Upper lobe of right lung (tissue), 1 donor: ENCODE measurements around the gene FBXL12. TPM values are rescaled to one million over a fixed set of nuclear protein-coding genes. Genes with fewer than 3 reads are reported as not detected.

Experiments used
- ATAC-seq: fragments of 200-7000 bp; cut with Tn5 transposase; one replicate; pipeline ENCODE4 v1.9.1; 2020; ENCODE audit warnings: mild to moderate bottlenecking, moderate library complexity
- DNase-seq: peaks from one replicate; pipeline ENCODE4 v3.0.0-alpha.2; 2020
- H3K27ac ChIP-seq: fragments of 200-600 bp; one replicate; pipeline ENCODE4 v1.8.0; 2022
- H3K27me3 ChIP-seq: fragments of 200-600 bp; one replicate; pipeline ENCODE4 v1.8.0; 2022; ENCODE audit warnings: mild to moderate bottlenecking
- H3K36me3 ChIP-seq: fragments of 200-600 bp; one replicate; pipeline ENCODE4 v1.8.0; 2022
- H3K4me1 ChIP-seq: fragments of 200-600 bp; one replicate; pipeline ENCODE4 v1.8.0; 2022
- H3K4me3 ChIP-seq: fragments of 200-600 bp; one replicate; pipeline ENCODE4 v1.8.0; 2022; ENCODE audit warnings: mild to moderate bottlenecking
- H3K9me3 ChIP-seq: fragments of 200-600 bp; one replicate; pipeline ENCODE4 v1.8.0; 2022
- intact Hi-C: fragments of 100-400 bp; cut with DNase I; formaldehyde crosslinking; loops from one replicate; pipeline ENCODE4 v1.11.0; 2022
- total RNA-seq: library from RNA; stranded (reverse); fragmentation: NEBNext Ultra II Directional; extraction: Animal tissue kit (Norgen Biotek cat#: 25700); gene quantifications from one replicate; pipeline ENCODE4 v1.2.1, GENCODE V29; 2021
- TF ChIP-seq, protein P1 (sequence below): fragments of 200-600 bp; IDR thresholded peaks from one replicate; pipeline ENCODE4 v1.8.0; 2022; ENCODE audit warnings: antibody characterized with exemption
- donor health status: DM: no; HTN: yes; CAD: no; lungs with severe emphysema.

FBXL12 gene
- total RNA-seq, 1 donor from 2014 or later: 21.5 TPM

DNA sequence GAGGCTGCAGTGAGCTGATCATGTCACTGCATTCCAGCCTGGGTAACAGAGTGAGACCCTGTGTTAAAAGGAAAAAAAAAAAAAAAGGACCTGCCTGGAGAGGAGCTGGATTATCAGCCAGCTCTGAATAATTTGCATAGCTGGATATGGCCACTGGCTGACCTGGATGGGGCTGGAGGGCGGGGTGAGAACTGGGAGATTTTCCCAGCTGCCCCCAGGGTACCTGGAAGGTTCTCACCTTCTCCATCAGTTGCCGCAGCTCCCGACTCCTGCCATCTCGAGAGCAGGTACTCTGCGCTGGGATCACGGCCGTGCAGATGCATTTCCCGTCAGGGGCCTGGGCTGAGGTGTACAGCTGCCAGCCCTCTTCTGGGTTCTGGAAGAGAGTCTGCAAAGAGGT, 41.5 kb upstream of the FBXL12 start:
- Histone ChIP-seq H3K36me3 (no peaks in the 10 kb centered on the region), H3K4me1 (no peaks in the 10 kb centered on the region), H3K27ac (no peak overlapping the region), H3K9me3 (no peaks in the 10 kb centered on the region), H3K4me3 (no peak overlapping the region), H3K27me3 (no peaks in the 10 kb centered on the region)
- DNase-seq (no peak), ATAC-seq (no peak)
- intact Hi-C loops: no loop called here
- TF ChIP-seq, protein P1, sequence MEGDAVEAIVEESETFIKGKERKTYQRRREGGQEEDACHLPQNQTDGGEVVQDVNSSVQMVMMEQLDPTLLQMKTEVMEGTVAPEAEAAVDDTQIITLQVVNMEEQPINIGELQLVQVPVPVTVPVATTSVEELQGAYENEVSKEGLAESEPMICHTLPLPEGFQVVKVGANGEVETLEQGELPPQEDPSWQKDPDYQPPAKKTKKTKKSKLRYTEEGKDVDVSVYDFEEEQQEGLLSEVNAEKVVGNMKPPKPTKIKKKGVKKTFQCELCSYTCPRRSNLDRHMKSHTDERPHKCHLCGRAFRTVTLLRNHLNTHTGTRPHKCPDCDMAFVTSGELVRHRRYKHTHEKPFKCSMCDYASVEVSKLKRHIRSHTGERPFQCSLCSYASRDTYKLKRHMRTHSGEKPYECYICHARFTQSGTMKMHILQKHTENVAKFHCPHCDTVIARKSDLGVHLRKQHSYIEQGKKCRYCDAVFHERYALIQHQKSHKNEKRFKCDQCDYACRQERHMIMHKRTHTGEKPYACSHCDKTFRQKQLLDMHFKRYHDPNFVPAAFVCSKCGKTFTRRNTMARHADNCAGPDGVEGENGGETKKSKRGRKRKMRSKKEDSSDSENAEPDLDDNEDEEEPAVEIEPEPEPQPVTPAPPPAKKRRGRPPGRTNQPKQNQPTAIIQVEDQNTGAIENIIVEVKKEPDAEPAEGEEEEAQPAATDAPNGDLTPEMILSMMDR: no peak

DNA sequence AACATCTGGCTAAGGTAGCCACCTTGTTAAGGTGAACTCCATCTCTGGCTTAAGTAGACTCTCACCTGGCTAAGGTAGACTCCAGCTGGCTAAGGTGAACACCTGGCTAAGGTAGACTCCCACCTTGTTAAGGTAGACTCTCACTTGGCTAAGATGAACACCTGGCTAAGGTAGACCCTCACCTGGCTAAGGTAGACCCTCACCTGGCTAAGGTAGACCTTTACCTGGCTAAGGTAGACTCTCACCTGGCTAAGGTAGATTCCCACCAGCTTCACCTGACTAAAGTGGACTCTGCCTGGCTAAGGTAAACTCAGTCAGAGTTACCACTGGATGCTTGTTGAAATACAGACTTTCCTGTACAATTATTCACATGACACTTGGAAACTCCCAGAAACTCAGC, 39.9 kb upstream of the FBXL12 start:
- ATAC-seq (no peak), DNase-seq (no peak)
- Histone ChIP-seq H3K36me3 (no peaks in the 10 kb centered on the region), H3K4me1 (no peaks in the 10 kb centered on the region), H3K9me3 (no peaks in the 10 kb centered on the region), H3K4me3 (no peak overlapping the region), H3K27ac (no peak overlapping the region), H3K27me3 (no peaks in the 10 kb centered on the region)
- TF ChIP-seq, protein P1: no peak
- intact Hi-C loops: no loop called here

DNA sequence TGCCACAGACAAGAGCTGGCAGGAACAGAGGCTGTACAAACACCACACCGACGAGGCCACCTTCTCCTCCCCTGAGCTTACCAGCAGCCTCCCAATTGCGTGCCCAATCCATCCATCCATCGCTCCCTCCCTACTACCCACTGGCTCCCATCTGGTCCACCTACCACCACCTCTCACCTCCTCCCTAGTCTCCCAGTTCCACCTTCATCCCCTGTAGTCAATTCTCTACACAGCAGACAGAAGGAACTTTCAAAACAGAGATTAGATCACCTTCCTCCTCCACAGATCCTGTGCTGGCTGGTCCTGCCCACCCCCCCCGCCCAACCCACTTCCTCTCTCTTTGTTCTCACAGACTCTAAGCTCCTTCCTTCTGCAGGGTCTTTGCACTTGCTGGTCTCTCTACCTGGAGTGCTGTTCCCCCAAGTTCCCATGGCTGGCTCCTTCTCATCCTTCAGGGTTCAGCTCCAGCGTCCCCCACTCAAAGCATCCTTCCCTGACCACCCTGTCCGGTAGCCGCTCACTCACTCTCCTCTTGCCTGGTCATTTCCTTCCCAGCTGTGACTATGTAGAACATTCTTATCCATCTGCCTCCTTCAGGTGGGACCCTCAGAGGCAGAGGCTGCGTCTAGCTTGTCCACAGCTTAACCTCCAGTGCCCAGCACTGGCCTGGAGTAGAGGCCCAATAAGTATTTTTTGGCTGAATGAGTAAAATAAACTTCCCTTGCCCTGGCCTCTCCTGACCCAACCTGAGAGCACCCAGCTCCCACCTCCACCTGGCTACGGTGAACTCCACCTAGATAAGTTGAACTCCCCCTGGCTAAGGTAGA, 39.3 kb upstream of the FBXL12 start:
- no peak for DNase-seq

DNA sequence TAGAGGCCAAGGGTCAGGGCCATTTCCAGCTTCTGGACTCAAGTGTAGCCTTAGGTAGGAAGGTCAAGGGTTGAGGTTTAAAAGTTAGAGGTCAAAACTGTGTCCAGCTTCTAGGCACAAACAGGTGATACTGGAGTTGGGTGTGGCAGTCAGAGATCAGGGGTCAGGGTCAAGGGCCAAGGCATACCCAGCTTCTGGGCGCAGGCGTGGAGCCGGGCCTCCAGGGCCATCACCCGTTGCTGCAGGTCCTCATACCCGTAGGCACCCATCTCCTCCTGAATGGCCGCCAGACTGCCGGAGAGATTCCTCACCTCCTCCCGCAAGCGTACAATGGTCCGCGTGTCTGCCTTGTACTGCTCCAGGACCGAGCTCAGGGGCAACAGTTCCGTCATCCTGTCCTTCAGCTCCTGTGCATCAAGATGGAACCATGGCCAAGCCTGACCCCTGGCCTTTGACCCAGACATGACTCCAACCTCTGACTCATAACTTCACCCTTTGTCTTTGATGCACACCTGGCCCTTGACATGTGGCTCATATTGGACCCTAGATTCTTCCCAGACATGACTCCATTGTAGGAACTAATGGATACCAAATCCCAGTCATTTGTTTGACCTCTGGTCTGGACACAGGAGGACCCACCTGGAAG, 38.3 kb upstream of the FBXL12 start:
- DNase-seq: no peak
- no peaks in the 10 kb centered on the region for H3K9me3 ChIP-seq
- no peak overlapping the region for H3K4me3 ChIP-seq
- TF ChIP-seq, protein P1: no peak
- H3K36me3 ChIP-seq: no peaks in the 10 kb centered on the region
- ATAC-seq: no peak
- no peaks in the 10 kb centered on the region for H3K4me1 ChIP-seq
- H3K27ac ChIP-seq: no peak overlapping the region
- H3K27me3 ChIP-seq: no peaks in the 10 kb centered on the region
- intact Hi-C loops: no loop called here

More for the DNA sequence above, 39.3 kb upstream of the FBXL12 start:
- TF ChIP-seq, protein P1: no peak
- Histone ChIP-seq H3K4me3 (no peak overlapping the region), H3K27me3 (no peaks in the 10 kb centered on the region), H3K4me1 (no peaks in the 10 kb centered on the region), H3K36me3 (no peaks in the 10 kb centered on the region), H3K27ac (no peak overlapping the region), H3K9me3 (no peaks in the 10 kb centered on the region)
- peak; percentile 8 for ATAC-seq
- intact Hi-C loops: no loop called here

DNA sequence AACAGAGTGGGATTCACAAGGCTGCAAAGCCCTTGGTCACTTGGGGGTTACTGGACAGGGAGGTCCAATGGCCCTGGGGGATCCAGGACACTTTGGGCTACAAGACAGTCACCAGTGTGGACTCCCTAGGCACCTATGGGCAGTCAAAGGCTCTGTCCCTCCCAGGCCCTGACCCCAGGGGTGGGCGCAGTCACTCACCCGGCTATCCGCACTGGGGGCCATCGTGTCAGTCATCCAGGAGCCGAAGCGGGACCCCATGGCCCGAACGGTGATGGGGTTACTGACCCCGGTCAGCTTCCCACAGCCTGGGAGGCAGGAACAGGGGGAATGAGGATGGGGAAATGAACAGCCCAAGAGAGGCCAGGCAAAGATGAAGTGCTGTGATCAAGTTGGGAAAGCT, 37.7 kb upstream of the FBXL12 start:
- Histone ChIP-seq H3K27ac (no peak overlapping the region), H3K9me3 (no peaks in the 10 kb centered on the region), H3K4me1 (no peaks in the 10 kb centered on the region), H3K27me3 (no peaks in the 10 kb centered on the region), H3K4me3 (no peak overlapping the region), H3K36me3 (no peaks in the 10 kb centered on the region)
- DNase-seq (no peak), ATAC-seq (no peak)
- TF ChIP-seq, protein P1: no peak
- intact Hi-C loops: no loop called here
